ENCODE measurements around the gene TEKT1.

The TEKT1 gene

DNA sequence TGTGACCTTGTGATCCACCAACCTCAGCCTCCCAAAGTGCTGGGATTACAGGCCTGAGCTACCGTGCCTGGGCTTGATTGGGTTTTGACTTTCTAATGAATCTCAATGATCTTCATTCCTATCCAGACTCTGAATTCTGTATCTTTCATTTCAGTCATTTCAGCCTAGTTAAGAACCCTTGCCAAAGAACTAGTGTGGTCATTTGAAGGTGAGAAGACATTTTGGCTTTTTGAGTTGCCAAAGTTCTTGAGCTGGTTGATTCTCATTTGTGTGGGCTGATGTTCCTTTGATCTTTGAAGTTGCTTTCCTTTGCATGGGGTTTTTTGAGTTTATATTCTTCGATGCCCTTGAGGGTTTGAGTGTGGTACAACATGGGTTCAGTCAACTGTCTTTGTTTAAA, 30.6 kb upstream of the TEKT1 start:
- no peak overlapping the region for H3K4me2 ChIP-seq (ENCODE audit: low read length, poor library complexity, severe bottlenecking)
- H2BK5ac ChIP-seq (ENCODE audit: low read depth, low read length, poor library complexity, severe bottlenecking) = no peak overlapping the region
- H3K9ac ChIP-seq (ENCODE audit: low read length) = no peak overlapping the region
- H3K79me1 ChIP-seq (replicated peaks; ENCODE audit: low read length, poor library complexity, severe bottlenecking) = no peaks in the 10 kb centered on the region
- H2BK15ac ChIP-seq (ENCODE audit: low read depth, poor library complexity, severe bottlenecking) = no peak overlapping the region
- H3K27ac ChIP-seq (ENCODE audit: low read length, poor library complexity, severe bottlenecking) = no peak overlapping the region
- no peak overlapping the region for H2AFZ ChIP-seq (ENCODE audit: low read depth, low read length)
- H3K36me3 ChIP-seq (ENCODE audit: control insufficient read depth in 1 of 2, insufficient read depth in 2 of 2, low read depth in 1 of 2, low read length in 2 of 2) = no peaks in the 10 kb centered on the region
- no peak overlapping the region for H2BK12ac ChIP-seq (ENCODE audit: low read length in 2 of 2)
- DNase-seq = no peak
- no peak overlapping the region for H3K23ac ChIP-seq (ENCODE audit: low read length in 2 of 2)
- H4K8ac ChIP-seq (ENCODE audit: low read length) = no peak overlapping the region
- H3K4me3 ChIP-seq (ENCODE audit: insufficient read depth in 1 of 2, low read depth in 1 of 2, low read length in 2 of 2) = no peak overlapping the region
- H3K27me3 ChIP-seq (ENCODE audit: control insufficient read depth in 1 of 2, insufficient read depth in 1 of 2, low read length in 2 of 2) = peaks cover 0 to 68% of the 10 kb centered on the region in 2 experiments
- WGBS = 68% methylated on average over 2 of the region's 2 CpGs
- no peak overlapping the region for H2BK120ac ChIP-seq (ENCODE audit: low read depth, low read length)
- no peaks in the 10 kb centered on the region for H3K4me1 ChIP-seq (ENCODE audit: control insufficient read depth, insufficient read depth, low read depth, low read length)
- no peak overlapping the region for H4K91ac ChIP-seq (ENCODE audit: low read length)
- H3K14ac ChIP-seq (ENCODE audit: low read length in 2 of 2) = no peak overlapping the region
- H3K18ac ChIP-seq (ENCODE audit: low read depth in 1 of 2, low read length in 2 of 2) = no peak overlapping the region
- peaks cover 18% of the 10 kb centered on the region for H3K9me3 ChIP-seq (ENCODE audit: control insufficient read depth, low read length)
- no peak overlapping the region for H3K4ac ChIP-seq (ENCODE audit: low read depth in 1 of 2, low read length in 2 of 2)
- no peak overlapping the region for H2AK5ac ChIP-seq (ENCODE audit: low read length, severe bottlenecking)

- Histone ChIP-seq H3K4me2 (ENCODE audit: low read length, poor library complexity, severe bottlenecking) (no peak overlapping the region), H3K27ac (ENCODE audit: low read length, poor library complexity, severe bottlenecking) (no peak overlapping the region), H3K9me3 (ENCODE audit: control insufficient read depth, low read length) (peaks cover 18% of the 10 kb centered on the region), H3K79me1 (replicated peaks; ENCODE audit: low read length, poor library complexity, severe bottlenecking) (no peaks in the 10 kb centered on the region), H3K4ac (ENCODE audit: low read depth in 1 of 2, low read length in 2 of 2) (no peak overlapping the region), H3K4me1 (ENCODE audit: control insufficient read depth, insufficient read depth, low read depth, low read length) (no peaks in the 10 kb centered on the region), H2BK12ac (ENCODE audit: low read length in 2 of 2) (no peak overlapping the region), H2BK120ac (ENCODE audit: low read depth, low read length) (no peak overlapping the region), H3K18ac (ENCODE audit: low read depth in 1 of 2, low read length in 2 of 2) (no peak overlapping the region), H3K14ac (ENCODE audit: low read length in 2 of 2) (no peak overlapping the region), H3K4me3 (ENCODE audit: insufficient read depth in 1 of 2, low read depth in 1 of 2, low read length in 2 of 2) (no peak overlapping the region), H3K23ac (ENCODE audit: low read length in 2 of 2) (no peak overlapping the region), H3K36me3 (ENCODE audit: control insufficient read depth in 1 of 2, insufficient read depth in 2 of 2, low read depth in 1 of 2, low read length in 2 of 2) (no peaks in the 10 kb centered on the region), H2BK5ac (ENCODE audit: low read depth, low read length, poor library complexity, severe bottlenecking) (no peak overlapping the region), H2AFZ (ENCODE audit: low read depth, low read length) (no peak overlapping the region), H4K91ac (ENCODE audit: low read length) (no peak overlapping the region), H3K27me3 (ENCODE audit: control insufficient read depth in 1 of 2, insufficient read depth in 1 of 2, low read length in 2 of 2) (peaks cover 6 to 67% of the 10 kb centered on the region in 2 experiments), H2BK15ac (ENCODE audit: low read depth, poor library complexity, severe bottlenecking) (no peak overlapping the region), H4K8ac (ENCODE audit: low read length) (no peak overlapping the region), H2AK5ac (ENCODE audit: low read length, severe bottlenecking) (no peak overlapping the region), H3K9ac (ENCODE audit: low read length) (no peak overlapping the region)
- DNase-seq = no peak
- 78% methylated on average over 2 of the region's 2 CpGs for WGBS
These were observed 26.4 kb upstream of the TEKT1 start for GRCh38 chr17:6857904-6858303.

DNA sequence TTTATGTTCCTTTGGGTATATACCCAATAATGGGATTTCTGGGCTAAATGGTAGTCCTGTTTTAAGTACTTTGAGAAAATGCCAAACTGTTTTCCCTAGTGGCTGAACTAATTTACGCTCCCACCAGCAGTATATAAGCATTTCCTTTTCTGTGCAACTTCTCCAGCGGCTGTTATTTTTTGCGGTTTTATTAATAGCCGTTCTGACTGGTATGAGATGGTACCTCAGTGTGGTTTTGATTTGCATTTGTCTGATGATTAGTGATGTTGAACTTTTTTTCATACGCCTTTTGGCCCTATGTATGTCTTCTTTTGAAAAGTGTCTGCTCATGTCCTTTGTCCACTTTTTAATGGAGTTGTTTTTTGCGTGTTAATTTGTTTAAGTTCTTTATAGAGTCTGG, 25.8 kb upstream of the TEKT1 start:
- 74% methylated on average over 6 of the region's 6 CpGs for WGBS
- no peak overlapping the region for H2BK5ac ChIP-seq (ENCODE audit: low read depth, low read length, poor library complexity, severe bottlenecking)
- H3K23ac ChIP-seq (ENCODE audit: low read length in 2 of 2) = no peak overlapping the region
- no peak overlapping the region for H3K4me2 ChIP-seq (ENCODE audit: low read length, poor library complexity, severe bottlenecking)
- no peaks in the 10 kb centered on the region for H3K79me1 ChIP-seq (replicated peaks; ENCODE audit: low read length, poor library complexity, severe bottlenecking)
- H3K27me3 ChIP-seq (ENCODE audit: control insufficient read depth in 1 of 2, insufficient read depth in 1 of 2, low read length in 2 of 2) = peaks cover 6 to 61% of the 10 kb centered on the region in 2 experiments
- no peak overlapping the region for H2BK12ac ChIP-seq (ENCODE audit: low read length in 2 of 2)
- no peak overlapping the region for H4K8ac ChIP-seq (ENCODE audit: low read length)
- H4K91ac ChIP-seq (ENCODE audit: low read length) = no peak overlapping the region
- H3K4ac ChIP-seq (ENCODE audit: low read depth in 1 of 2, low read length in 2 of 2) = no peak overlapping the region
- no peak overlapping the region for H2BK120ac ChIP-seq (ENCODE audit: low read depth, low read length)
- no peak overlapping the region for H2BK15ac ChIP-seq (ENCODE audit: low read depth, poor library complexity, severe bottlenecking)
- H3K18ac ChIP-seq (ENCODE audit: low read depth in 1 of 2, low read length in 2 of 2) = no peak overlapping the region
- H2AK5ac ChIP-seq (ENCODE audit: low read length, severe bottlenecking) = no peak overlapping the region
- no peak overlapping the region for H3K27ac ChIP-seq (ENCODE audit: low read length, poor library complexity, severe bottlenecking)
- H3K14ac ChIP-seq (ENCODE audit: low read length in 2 of 2) = no peak overlapping the region
- no peak overlapping the region for H3K9ac ChIP-seq (ENCODE audit: low read length)
- peaks cover 18% of the 10 kb centered on the region for H3K9me3 ChIP-seq (ENCODE audit: control insufficient read depth, low read length)
- no peak overlapping the region for H2AFZ ChIP-seq (ENCODE audit: low read depth, low read length)
- no peaks in the 10 kb centered on the region for H3K36me3 ChIP-seq (ENCODE audit: control insufficient read depth in 1 of 2, insufficient read depth in 2 of 2, low read depth in 1 of 2, low read length in 2 of 2)
- no peaks in the 10 kb centered on the region for H3K4me1 ChIP-seq (ENCODE audit: control insufficient read depth, insufficient read depth, low read depth, low read length)
- no peak overlapping the region for H3K4me3 ChIP-seq (ENCODE audit: insufficient read depth in 1 of 2, low read depth in 1 of 2, low read length in 2 of 2)
- DNase-seq = no peak

DNA sequence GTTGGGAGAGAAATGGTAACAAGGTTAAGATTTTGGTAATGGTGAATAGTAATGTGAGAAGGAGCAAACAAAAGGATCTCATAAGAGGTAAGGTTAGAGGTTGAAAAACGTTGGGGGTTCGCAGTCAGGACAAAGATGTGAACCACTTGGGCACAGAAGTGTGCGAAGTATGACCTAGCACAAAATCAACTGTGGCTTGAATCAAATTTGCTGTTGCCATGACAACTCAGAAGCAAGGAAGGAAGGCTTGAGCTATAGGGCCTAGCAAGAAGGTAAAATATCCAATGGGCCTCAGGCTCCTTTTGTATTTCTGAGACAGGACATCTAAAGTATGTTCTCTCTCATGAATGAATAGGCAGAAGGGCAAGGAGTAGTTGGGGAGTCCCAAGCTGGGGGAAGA, 24.5 kb upstream of the TEKT1 start:
- H2AK5ac ChIP-seq (ENCODE audit: low read length, severe bottlenecking) = no peak overlapping the region
- peaks cover 18% of the 10 kb centered on the region for H3K9me3 ChIP-seq (ENCODE audit: control insufficient read depth, low read length)
- DNase-seq = no peak
- H3K18ac ChIP-seq (ENCODE audit: low read depth in 1 of 2, low read length in 2 of 2) = no peak overlapping the region
- no peak overlapping the region for H3K23ac ChIP-seq (ENCODE audit: low read length in 2 of 2)
- WGBS = 61% methylated on average over 3 of the region's 3 CpGs
- H3K36me3 ChIP-seq (ENCODE audit: control insufficient read depth in 1 of 2, insufficient read depth in 2 of 2, low read depth in 1 of 2, low read length in 2 of 2) = no peaks in the 10 kb centered on the region
- no peak overlapping the region for H3K4me2 ChIP-seq (ENCODE audit: low read length, poor library complexity, severe bottlenecking)
- peaks cover 6 to 56% of the 10 kb centered on the region in 2 experiments for H3K27me3 ChIP-seq (ENCODE audit: control insufficient read depth in 1 of 2, insufficient read depth in 1 of 2, low read length in 2 of 2)
- no peak overlapping the region for H3K14ac ChIP-seq (ENCODE audit: low read length in 2 of 2)
- H2BK5ac ChIP-seq (ENCODE audit: low read depth, low read length, poor library complexity, severe bottlenecking) = no peak overlapping the region
- no peak overlapping the region for H2BK12ac ChIP-seq (ENCODE audit: low read length in 2 of 2)
- H4K8ac ChIP-seq (ENCODE audit: low read length) = no peak overlapping the region
- H2AFZ ChIP-seq (ENCODE audit: low read depth, low read length) = no peak overlapping the region
- H3K4ac ChIP-seq (ENCODE audit: low read depth in 1 of 2, low read length in 2 of 2) = no peak overlapping the region
- H3K79me1 ChIP-seq (replicated peaks; ENCODE audit: low read length, poor library complexity, severe bottlenecking) = no peaks in the 10 kb centered on the region
- no peak overlapping the region for H4K91ac ChIP-seq (ENCODE audit: low read length)
- no peak overlapping the region for H3K27ac ChIP-seq (ENCODE audit: low read length, poor library complexity, severe bottlenecking)
- H3K4me3 ChIP-seq (ENCODE audit: insufficient read depth in 1 of 2, low read depth in 1 of 2, low read length in 2 of 2) = no peak overlapping the region
- no peaks in the 10 kb centered on the region for H3K4me1 ChIP-seq (ENCODE audit: control insufficient read depth, insufficient read depth, low read depth, low read length)
- no peak overlapping the region for H2BK120ac ChIP-seq (ENCODE audit: low read depth, low read length)
- H2BK15ac ChIP-seq (ENCODE audit: low read depth, poor library complexity, severe bottlenecking) = no peak overlapping the region
- no peak overlapping the region for H3K9ac ChIP-seq (ENCODE audit: low read length)
